ENCODE results near the gene GNAQ. TPM values are rescaled to one million over a fixed set of nuclear protein-coding genes. Genes with fewer than 3 reads are reported as not detected.
"Not testable (repeated sequence)": the region's sequence is repeated elsewhere in the genome, so short reads cannot be mapped to it uniquely, and the experiment has no call there.

Gene GNAQ
- total RNA-seq, 1 donor from 2014 or later, result 35.4 TPM

DNA sequence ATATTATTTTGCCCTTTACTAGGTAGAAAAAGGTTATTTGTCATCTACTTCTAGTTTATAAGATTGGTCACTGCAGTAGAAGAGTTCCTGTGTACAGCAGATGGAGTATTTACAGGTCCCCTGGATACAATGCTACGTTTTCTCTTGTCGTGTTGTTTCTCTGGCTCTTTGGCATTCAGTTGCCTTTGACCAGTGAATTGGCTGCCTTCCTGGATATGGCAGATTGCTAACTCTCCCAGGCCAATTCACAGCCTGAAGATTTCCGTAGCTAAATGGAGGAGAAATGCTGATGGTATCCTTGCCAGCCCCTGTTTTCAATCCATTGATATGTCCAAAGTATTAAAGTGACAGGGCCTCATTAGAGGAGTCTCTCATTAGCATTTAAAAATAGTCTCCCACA is 32.5 kb upstream of the GNAQ start:
- no peak for DNase-seq (ENCODE audit: low read depth)
- no peaks in the 10 kb centered on the region for H3K27me3 ChIP-seq (ENCODE audit: control insufficient read depth, insufficient read depth, low read length)
- H3K36me3 ChIP-seq (ENCODE audit: control insufficient read depth, insufficient read depth, low read length), result no peaks in the 10 kb centered on the region
- TF ChIP-seq, protein P1, sequence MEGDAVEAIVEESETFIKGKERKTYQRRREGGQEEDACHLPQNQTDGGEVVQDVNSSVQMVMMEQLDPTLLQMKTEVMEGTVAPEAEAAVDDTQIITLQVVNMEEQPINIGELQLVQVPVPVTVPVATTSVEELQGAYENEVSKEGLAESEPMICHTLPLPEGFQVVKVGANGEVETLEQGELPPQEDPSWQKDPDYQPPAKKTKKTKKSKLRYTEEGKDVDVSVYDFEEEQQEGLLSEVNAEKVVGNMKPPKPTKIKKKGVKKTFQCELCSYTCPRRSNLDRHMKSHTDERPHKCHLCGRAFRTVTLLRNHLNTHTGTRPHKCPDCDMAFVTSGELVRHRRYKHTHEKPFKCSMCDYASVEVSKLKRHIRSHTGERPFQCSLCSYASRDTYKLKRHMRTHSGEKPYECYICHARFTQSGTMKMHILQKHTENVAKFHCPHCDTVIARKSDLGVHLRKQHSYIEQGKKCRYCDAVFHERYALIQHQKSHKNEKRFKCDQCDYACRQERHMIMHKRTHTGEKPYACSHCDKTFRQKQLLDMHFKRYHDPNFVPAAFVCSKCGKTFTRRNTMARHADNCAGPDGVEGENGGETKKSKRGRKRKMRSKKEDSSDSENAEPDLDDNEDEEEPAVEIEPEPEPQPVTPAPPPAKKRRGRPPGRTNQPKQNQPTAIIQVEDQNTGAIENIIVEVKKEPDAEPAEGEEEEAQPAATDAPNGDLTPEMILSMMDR (IDR thresholded peaks at IDR 0.05; ENCODE audit: insufficient read depth, low read length, poor library complexity, severe bottlenecking), result no peak
- no peak overlapping the region for H3K4me3 ChIP-seq (ENCODE audit: low read depth, low read length)

DNA sequence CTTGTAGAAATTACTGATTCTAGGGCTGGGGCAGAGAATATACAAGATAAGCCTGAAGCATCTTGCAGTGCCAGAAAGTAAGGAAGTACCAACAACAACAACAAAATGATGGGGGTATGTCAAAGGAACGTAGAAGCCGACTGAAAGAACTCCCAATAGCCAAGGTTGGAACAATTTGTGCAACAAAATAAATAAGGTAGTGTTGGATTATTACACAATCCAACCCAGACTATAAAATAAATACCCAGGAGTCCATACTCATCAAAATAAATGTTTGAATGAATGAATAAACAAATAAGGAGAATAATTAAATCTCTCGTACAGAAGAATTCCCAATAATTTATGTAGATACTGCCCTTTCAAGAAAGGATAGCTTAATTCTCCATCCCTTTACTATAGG is 31.1 kb upstream of the GNAQ start:
- Histone ChIP-seq H3K36me3 (ENCODE audit: control insufficient read depth, insufficient read depth, low read length) (no peaks in the 10 kb centered on the region), H3K27me3 (ENCODE audit: control insufficient read depth, insufficient read depth, low read length) (no peaks in the 10 kb centered on the region), H3K4me3 (ENCODE audit: low read depth, low read length) (no peak overlapping the region)
- no peak for DNase-seq (ENCODE audit: low read depth)
- TF ChIP-seq, protein P1 (IDR thresholded peaks at IDR 0.05; ENCODE audit: insufficient read depth, low read length, poor library complexity, severe bottlenecking), result no peak

DNA sequence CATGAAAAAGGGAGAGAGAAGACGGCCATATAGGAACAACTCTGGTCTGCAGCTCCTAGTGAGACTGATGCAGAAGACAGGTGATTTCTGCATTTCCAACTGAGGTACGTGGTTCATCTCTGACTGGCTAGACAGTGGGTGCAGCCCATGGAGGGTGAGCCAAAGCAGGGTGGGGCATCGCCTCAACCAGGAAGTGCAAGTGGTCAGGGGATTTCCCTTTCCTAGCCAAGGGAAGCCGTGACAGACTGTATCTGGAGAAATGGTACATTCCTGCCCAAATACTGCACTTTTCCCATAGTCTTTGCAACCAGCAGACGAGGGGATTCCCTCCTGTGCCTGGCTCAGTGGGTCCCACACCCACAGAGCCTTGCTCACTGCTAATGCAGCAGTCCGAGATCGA is 22.6 kb upstream of the GNAQ start:
- not testable (repeated sequence) for H3K27me3 ChIP-seq (ENCODE audit: control insufficient read depth, insufficient read depth, low read length); DNase-seq (ENCODE audit: low read depth); H3K36me3 ChIP-seq (ENCODE audit: control insufficient read depth, insufficient read depth, low read length); H3K4me3 ChIP-seq (ENCODE audit: low read depth, low read length)

DNA sequence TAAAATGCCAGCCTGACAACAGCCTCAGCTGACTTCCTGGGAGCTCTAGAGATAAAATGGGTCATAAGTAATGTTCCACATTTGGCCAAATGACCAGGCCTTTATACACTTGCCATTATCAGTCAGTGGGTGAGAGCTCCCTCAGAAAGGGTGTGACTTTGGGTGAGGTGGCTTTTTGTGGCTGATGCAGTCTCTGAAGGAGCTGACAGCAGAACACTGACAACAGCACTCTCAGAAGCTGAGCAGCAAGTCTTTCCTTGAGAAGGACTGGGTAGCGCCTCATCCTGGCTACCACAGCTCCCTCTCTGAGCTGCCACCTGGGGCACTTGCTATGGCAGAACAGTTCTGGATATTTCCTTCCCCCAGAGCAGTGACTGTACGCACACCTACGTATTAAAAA is 22.0 kb upstream of the GNAQ start:
- Histone ChIP-seq H3K4me3 (ENCODE audit: low read depth, low read length) (no peak overlapping the region), H3K36me3 (ENCODE audit: control insufficient read depth, insufficient read depth, low read length) (no peaks in the 10 kb centered on the region), H3K27me3 (ENCODE audit: control insufficient read depth, insufficient read depth, low read length) (no peaks in the 10 kb centered on the region)
- DNase-seq (ENCODE audit: low read depth), result no peak
- TF ChIP-seq, protein P1 (IDR thresholded peaks at IDR 0.05; ENCODE audit: insufficient read depth, low read length, poor library complexity, severe bottlenecking), result no peak

DNA sequence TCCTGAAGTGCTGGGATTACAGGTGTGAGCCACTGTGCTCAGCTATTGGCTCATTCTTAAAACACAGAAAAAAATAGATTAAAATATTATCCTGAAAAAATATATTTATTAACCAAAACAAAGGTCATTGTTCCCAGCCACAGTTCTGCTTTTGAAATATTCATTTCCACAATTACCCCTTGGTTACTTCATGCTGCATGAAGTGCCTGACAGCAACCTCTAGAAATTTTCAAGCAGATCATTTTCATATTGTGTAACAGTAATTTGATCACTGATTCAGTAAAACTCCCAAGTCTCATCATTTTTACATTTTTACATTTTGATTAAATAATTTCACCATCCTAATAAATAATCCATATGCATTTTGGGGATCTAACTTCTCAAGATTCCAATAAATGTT is 18.8 kb upstream of the GNAQ start:
- Histone ChIP-seq H3K4me3 (ENCODE audit: low read depth, low read length) (no peak overlapping the region), H3K36me3 (ENCODE audit: control insufficient read depth, insufficient read depth, low read length) (no peaks in the 10 kb centered on the region), H3K27me3 (ENCODE audit: control insufficient read depth, insufficient read depth, low read length) (no peaks in the 10 kb centered on the region)
- TF ChIP-seq, protein P1 (IDR thresholded peaks at IDR 0.05; ENCODE audit: insufficient read depth, low read length, poor library complexity, severe bottlenecking), result no peak
- DNase-seq (ENCODE audit: low read depth), result no peak

DNA sequence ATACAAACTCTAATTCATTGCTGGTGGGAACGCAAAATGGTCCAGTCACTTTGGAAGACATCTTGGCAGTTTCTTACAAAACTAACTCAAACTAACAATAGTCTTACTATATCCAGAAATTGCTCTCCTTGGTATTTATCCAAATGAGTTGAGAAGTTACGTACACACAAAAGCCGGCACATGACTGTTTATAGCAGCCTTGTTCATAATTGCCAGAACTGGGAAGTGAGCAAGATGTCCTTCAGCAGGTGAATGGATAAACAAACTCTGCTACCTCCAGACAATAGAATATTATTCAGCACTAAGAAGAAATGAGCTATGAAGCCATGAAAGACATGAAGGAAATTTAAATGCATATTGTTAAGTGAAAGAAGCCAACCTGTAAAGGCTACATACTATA is 17.9 kb upstream of the GNAQ start:
- TF ChIP-seq, protein P1 (IDR thresholded peaks at IDR 0.05; ENCODE audit: insufficient read depth, low read length, poor library complexity, severe bottlenecking), result no peak
- DNase-seq (ENCODE audit: low read depth), result no peak
- Histone ChIP-seq H3K4me3 (ENCODE audit: low read depth, low read length) (no peak overlapping the region), H3K36me3 (ENCODE audit: control insufficient read depth, insufficient read depth, low read length) (no peaks in the 10 kb centered on the region), H3K27me3 (ENCODE audit: control insufficient read depth, insufficient read depth, low read length) (no peaks in the 10 kb centered on the region)

Data from kidney epithelial cell (primary cell).